ENCODE results near the gene IL1RN. TPM values are rescaled to one million over a fixed set of nuclear protein-coding genes. Genes with fewer than 3 reads are reported as not detected.

The IL1RN gene
- total and polyA plus RNA-seq, 2 of the 13 experiments (the other 11 are each of a cell fraction or from before 2014, with no cell fraction given) = 21.2 to 101 TPM

DNA sequence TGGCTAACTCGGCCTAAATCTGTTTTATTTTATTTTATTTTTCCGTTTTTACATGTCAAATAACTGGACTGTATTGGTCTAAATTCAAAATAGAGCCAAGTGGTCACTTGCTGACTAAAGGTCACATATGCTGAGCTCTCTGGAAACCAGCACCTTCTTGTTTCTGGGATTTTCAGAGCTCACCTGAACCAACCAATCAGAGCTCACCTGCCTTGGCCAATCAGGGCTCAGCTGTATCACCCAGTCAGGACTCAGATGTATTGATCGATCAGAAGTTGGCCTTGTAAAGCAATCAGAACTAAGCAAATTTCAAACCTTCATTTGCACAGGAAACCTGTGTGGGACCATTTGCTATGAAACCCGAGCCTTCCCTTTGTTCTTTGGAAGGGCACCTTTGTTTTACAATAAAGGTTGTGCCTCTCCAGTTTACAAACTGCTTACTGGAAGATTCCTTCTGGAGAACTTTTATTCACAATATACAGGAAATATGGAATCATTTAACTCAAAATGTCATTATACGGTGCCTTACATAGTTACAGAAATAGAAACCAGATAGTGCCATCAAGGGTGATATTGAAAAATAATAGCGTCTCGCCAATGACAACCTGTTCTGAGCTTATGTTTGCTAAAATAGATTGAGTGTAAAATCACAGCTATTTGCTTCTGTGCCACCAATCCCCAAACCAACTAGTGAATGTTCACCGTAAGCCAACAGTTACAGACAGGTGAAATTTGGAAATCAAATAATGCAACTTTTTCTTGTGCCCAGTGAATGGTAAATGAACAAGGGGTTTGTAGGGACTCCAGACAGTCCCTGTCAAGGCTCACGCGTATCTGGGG, 29.1 kb downstream of the IL1RN start (continued):
- TF ChIP-seq, protein P1, sequence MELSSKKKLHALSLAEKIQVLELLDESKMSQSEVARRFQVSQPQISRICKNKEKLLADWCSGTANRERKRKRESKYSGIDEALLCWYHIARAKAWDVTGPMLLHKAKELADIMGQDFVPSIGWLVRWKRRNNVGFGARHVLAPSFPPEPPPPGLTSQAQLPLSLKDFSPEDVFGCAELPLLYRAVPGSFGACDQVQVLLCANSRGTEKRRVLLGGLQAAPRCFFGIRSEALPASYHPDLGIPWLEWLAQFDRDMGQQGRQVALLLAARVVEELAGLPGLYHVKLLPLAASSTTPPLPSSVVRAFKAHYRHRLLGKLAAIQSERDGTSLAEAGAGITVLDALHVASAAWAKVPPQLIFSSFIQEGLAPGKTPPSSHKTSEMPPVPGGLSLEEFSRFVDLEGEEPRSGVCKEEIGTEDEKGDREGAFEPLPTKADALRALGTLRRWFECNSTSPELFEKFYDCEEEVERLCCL (CRISPR knock-in tag; IDR thresholded peaks at IDR 0.05; ENCODE audit: borderline replicate concordance) = peak; percentile 69; the same call in 1 of the 2 replicates
- TF ChIP-seq, protein P2, sequence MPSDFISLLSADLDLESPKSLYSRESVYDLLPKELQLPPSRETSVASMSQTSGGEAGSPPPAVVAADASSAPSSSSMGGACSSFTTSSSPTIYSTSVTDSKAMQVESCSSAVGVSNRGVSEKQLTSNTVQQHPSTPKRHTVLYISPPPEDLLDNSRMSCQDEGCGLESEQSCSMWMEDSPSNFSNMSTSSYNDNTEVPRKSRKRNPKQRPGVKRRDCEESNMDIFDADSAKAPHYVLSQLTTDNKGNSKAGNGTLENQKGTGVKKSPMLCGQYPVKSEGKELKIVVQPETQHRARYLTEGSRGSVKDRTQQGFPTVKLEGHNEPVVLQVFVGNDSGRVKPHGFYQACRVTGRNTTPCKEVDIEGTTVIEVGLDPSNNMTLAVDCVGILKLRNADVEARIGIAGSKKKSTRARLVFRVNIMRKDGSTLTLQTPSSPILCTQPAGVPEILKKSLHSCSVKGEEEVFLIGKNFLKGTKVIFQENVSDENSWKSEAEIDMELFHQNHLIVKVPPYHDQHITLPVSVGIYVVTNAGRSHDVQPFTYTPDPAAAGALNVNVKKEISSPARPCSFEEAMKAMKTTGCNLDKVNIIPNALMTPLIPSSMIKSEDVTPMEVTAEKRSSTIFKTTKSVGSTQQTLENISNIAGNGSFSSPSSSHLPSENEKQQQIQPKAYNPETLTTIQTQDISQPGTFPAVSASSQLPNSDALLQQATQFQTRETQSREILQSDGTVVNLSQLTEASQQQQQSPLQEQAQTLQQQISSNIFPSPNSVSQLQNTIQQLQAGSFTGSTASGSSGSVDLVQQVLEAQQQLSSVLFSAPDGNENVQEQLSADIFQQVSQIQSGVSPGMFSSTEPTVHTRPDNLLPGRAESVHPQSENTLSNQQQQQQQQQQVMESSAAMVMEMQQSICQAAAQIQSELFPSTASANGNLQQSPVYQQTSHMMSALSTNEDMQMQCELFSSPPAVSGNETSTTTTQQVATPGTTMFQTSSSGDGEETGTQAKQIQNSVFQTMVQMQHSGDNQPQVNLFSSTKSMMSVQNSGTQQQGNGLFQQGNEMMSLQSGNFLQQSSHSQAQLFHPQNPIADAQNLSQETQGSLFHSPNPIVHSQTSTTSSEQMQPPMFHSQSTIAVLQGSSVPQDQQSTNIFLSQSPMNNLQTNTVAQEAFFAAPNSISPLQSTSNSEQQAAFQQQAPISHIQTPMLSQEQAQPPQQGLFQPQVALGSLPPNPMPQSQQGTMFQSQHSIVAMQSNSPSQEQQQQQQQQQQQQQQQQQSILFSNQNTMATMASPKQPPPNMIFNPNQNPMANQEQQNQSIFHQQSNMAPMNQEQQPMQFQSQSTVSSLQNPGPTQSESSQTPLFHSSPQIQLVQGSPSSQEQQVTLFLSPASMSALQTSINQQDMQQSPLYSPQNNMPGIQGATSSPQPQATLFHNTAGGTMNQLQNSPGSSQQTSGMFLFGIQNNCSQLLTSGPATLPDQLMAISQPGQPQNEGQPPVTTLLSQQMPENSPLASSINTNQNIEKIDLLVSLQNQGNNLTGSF (CRISPR knock-in tag; IDR thresholded peaks at IDR 0.05) = no peak
- no peak for TF ChIP-seq MYC (CRISPR knock-in tag; IDR thresholded peaks at IDR 0.05; ENCODE audit: borderline replicate concordance)
- TF ChIP-seq, protein P3, sequence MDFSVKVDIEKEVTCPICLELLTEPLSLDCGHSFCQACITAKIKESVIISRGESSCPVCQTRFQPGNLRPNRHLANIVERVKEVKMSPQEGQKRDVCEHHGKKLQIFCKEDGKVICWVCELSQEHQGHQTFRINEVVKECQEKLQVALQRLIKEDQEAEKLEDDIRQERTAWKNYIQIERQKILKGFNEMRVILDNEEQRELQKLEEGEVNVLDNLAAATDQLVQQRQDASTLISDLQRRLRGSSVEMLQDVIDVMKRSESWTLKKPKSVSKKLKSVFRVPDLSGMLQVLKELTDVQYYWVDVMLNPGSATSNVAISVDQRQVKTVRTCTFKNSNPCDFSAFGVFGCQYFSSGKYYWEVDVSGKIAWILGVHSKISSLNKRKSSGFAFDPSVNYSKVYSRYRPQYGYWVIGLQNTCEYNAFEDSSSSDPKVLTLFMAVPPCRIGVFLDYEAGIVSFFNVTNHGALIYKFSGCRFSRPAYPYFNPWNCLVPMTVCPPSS (IDR thresholded peaks at IDR 0.05) = no peak
- 0 out of 2 replicates have a peak, but pooled peaks have one; percentile 67 for TF ChIP-seq ZNF354B (CRISPR knock-in tag; IDR thresholded peaks at IDR 0.05)
- TF ChIP-seq IRX3 (CRISPR knock-in tag; IDR thresholded peaks at IDR 0.05; ENCODE audit: borderline replicate concordance, low read depth) = no peak
- TF ChIP-seq, protein P4, sequence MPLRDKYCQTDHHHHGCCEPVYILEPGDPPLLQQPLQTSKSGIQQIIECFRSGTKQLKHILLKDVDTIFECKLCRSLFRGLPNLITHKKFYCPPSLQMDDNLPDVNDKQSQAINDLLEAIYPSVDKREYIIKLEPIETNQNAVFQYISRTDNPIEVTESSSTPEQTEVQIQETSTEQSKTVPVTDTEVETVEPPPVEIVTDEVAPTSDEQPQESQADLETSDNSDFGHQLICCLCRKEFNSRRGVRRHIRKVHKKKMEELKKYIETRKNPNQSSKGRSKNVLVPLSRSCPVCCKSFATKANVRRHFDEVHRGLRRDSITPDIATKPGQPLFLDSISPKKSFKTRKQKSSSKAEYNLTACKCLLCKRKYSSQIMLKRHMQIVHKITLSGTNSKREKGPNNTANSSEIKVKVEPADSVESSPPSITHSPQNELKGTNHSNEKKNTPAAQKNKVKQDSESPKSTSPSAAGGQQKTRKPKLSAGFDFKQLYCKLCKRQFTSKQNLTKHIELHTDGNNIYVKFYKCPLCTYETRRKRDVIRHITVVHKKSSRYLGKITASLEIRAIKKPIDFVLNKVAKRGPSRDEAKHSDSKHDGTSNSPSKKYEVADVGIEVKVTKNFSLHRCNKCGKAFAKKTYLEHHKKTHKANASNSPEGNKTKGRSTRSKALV (CRISPR knock-in tag; IDR thresholded peaks at IDR 0.05) = peak; percentile 65
- no peak for TF ChIP-seq ZC3H13 (CRISPR knock-in tag; IDR thresholded peaks at IDR 0.05)
- TF ChIP-seq, protein P5, sequence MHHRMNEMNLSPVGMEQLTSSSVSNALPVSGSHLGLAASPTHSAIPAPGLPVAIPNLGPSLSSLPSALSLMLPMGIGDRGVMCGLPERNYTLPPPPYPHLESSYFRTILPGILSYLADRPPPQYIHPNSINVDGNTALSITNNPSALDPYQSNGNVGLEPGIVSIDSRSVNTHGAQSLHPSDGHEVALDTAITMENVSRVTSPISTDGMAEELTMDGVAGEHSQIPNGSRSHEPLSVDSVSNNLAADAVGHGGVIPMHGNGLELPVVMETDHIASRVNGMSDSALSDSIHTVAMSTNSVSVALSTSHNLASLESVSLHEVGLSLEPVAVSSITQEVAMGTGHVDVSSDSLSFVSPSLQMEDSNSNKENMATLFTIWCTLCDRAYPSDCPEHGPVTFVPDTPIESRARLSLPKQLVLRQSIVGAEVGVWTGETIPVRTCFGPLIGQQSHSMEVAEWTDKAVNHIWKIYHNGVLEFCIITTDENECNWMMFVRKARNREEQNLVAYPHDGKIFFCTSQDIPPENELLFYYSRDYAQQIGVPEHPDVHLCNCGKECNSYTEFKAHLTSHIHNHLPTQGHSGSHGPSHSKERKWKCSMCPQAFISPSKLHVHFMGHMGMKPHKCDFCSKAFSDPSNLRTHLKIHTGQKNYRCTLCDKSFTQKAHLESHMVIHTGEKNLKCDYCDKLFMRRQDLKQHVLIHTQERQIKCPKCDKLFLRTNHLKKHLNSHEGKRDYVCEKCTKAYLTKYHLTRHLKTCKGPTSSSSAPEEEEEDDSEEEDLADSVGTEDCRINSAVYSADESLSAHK (CRISPR knock-in tag; IDR thresholded peaks at IDR 0.05; ENCODE audit: borderline replicate concordance) = no peak
- TF ChIP-seq, protein P6, sequence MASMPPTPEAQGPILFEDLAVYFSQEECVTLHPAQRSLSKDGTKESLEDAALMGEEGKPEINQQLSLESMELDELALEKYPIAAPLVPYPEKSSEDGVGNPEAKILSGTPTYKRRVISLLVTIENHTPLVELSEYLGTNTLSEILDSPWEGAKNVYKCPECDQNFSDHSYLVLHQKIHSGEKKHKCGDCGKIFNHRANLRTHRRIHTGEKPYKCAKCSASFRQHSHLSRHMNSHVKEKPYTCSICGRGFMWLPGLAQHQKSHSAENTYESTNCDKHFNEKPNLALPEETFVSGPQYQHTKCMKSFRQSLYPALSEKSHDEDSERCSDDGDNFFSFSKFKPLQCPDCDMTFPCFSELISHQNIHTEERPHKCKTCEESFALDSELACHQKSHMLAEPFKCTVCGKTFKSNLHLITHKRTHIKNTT (CRISPR knock-in tag; IDR thresholded peaks at IDR 0.05) = no peak
- TF ChIP-seq, protein P7, sequence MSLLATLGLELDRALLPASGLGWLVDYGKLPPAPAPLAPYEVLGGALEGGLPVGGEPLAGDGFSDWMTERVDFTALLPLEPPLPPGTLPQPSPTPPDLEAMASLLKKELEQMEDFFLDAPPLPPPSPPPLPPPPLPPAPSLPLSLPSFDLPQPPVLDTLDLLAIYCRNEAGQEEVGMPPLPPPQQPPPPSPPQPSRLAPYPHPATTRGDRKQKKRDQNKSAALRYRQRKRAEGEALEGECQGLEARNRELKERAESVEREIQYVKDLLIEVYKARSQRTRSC (CRISPR knock-in tag; IDR thresholded peaks at IDR 0.05; ENCODE audit: low read depth) = no peak
- TF ChIP-seq MAFK (conservative IDR thresholded peaks at IDR 0.05 in 1 of 2, IDR thresholded peaks at IDR 0.05 in 1 of 2; ENCODE audit: low read length in 2 of 2) = no peak; a peak in 1 of 4 replicates
